Parathyroid adenoma (tissue), 2 donors: ENCODE results near the gene SIPA1L3.

ENCODE experiments used
- H2AFZ ChIP-seq: fragments of 300-600 bp; sonication (generic); one replicate; pipeline ENCODE4 v1.7.0; 2017; ENCODE audit warnings: antibody characterized with exemption, mild to moderate bottlenecking
- H3K27ac ChIP-seq: fragments of 300-600 bp; sonication (generic); one replicate; pipeline ENCODE4 v1.7.0; 2017
- H3K27me3 ChIP-seq: fragments of 300-600 bp; sonication (generic); one replicate; pipeline ENCODE4 v1.7.0; 2017; ENCODE audit warnings: low read length; ENCODE audit not compliant: control insufficient read depth, insufficient read depth
- H3K36me3 ChIP-seq: fragments of 300-600 bp; sonication (generic); one replicate; pipeline ENCODE4 v1.7.0; 2017; ENCODE audit warnings: low read length; ENCODE audit not compliant: control insufficient read depth, insufficient read depth
- H3K4me1 ChIP-seq: fragments of 300-600 bp; sonication (generic); one replicate; pipeline ENCODE4 v1.7.0; 2017; ENCODE audit warnings: control low read depth
- H3K4me2 ChIP-seq: fragments of 300-600 bp; sonication (generic); one replicate; pipeline ENCODE4 v1.7.0; 2017; ENCODE audit warnings: low read length
- H3K4me3 ChIP-seq: fragments of 300-600 bp; sonication (generic); one replicate; pipeline ENCODE4 v1.7.0; 2017; ENCODE audit warnings: low read depth, low read length
- H3K79me2 ChIP-seq: fragments of 300-600 bp; sonication (generic); one replicate; pipeline ENCODE4 v1.7.0; 2017; ENCODE audit warnings: control low read depth
- H3K9ac ChIP-seq: fragments of 300-600 bp; sonication (generic); one replicate; pipeline ENCODE4 v1.7.0; 2017; ENCODE audit warnings: mild to moderate bottlenecking
- H3K9me3 ChIP-seq: fragments of 300-600 bp; sonication (generic); one replicate; pipeline ENCODE4 v1.7.0; 2017; ENCODE audit warnings: low read length; ENCODE audit not compliant: control insufficient read depth
- CTCF ChIP-seq: fragments of 300-600 bp; sonication (generic); IDR thresholded peaks from one replicate; pipeline ENCODE4 v1.7.0; 2017; ENCODE audit warnings: antibody characterized with exemption, mild to moderate bottlenecking
- donor health status: primary hyperparathyroidism.

The SIPA1L3 gene

GRCh38 chr19:38211151-38211591 is 304.2 kb downstream of the SIPA1L3 start:
- Histone ChIP-seq H3K4me2 (no peak overlapping the region), H3K9me3 (no peaks in the 10 kb centered on the region), H3K27me3 (no peaks in the 10 kb centered on the region), H3K27ac (no peak overlapping the region), H3K4me3 (no peak overlapping the region), H3K4me1 (peaks cover 22% of the 10 kb centered on the region), H2AFZ (peak overlapping the region; percentile 28), H3K9ac (no peak overlapping the region), H3K36me3 (no peaks in the 10 kb centered on the region), H3K79me2 (no peaks in the 10 kb centered on the region)
- TF ChIP-seq CTCF = no peak

DNA sequence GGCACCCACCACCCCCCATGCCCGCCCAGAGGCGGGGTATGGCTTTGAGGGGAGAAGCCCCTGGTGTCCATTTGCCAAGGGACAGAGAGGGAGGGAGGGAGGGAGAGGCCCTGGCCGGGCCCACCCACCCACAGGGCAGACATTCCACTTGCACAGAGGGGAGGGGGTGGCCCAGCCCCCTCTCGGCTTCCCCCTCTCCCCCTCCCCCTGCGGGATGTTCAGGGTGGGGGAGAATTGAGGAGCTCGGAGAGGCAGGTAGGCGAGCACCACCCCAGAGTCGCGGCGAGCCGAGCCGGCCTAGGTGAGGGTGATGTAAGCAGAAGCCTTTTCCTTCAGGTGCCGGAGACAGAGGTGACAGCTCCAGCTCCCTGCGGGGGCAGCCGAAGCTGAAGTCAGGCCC is 304.8 kb downstream of the SIPA1L3 start:
- H3K4me3 ChIP-seq = no peak overlapping the region

DNA sequence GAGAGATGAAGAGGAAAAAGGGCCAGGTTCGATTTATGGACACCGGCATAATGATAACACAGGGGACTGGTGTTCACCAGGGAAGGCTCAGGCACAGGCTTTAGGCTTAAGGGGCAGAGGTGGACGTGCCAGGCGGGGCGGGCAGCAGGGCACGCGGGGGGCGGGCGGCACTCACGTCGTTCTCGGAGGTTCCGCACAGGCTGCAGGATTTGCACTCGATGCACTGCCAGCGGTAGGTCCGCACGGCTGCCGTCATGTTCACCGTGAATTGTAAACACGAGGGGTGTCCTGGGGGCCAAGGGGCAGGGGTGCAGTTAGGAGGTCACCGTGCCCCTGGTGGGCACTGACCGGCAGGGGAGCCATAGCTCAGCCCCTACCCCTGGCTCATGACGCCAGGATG is 306.5 kb downstream of the SIPA1L3 start:
- no peaks in the 10 kb centered on the region for H3K36me3 ChIP-seq
- H3K9ac ChIP-seq = no peak overlapping the region
- no peak for TF ChIP-seq CTCF
- no peaks in the 10 kb centered on the region for H3K27me3 ChIP-seq
- H3K79me2 ChIP-seq = no peaks in the 10 kb centered on the region
- H3K4me3 ChIP-seq = no peak overlapping the region
- no peak overlapping the region for H3K4me2 ChIP-seq
- peaks cover 22% of the 10 kb centered on the region for H3K4me1 ChIP-seq
- H3K9me3 ChIP-seq = no peaks in the 10 kb centered on the region
- H2AFZ ChIP-seq = peak overlapping the region; percentile 47
- no peak overlapping the region for H3K27ac ChIP-seq

More for the DNA sequence above, 304.8 kb downstream of the SIPA1L3 start:
- no peak overlapping the region for H2AFZ ChIP-seq
- H3K9me3 ChIP-seq = no peaks in the 10 kb centered on the region
- H3K9ac ChIP-seq = no peak overlapping the region
- no peaks in the 10 kb centered on the region for H3K36me3 ChIP-seq
- no peaks in the 10 kb centered on the region for H3K79me2 ChIP-seq
- no peak for TF ChIP-seq CTCF
- H3K4me1 ChIP-seq = peaks cover 22% of the 10 kb centered on the region
- H3K27ac ChIP-seq = no peak overlapping the region
- no peak overlapping the region for H3K4me2 ChIP-seq
- H3K27me3 ChIP-seq = no peaks in the 10 kb centered on the region

DNA sequence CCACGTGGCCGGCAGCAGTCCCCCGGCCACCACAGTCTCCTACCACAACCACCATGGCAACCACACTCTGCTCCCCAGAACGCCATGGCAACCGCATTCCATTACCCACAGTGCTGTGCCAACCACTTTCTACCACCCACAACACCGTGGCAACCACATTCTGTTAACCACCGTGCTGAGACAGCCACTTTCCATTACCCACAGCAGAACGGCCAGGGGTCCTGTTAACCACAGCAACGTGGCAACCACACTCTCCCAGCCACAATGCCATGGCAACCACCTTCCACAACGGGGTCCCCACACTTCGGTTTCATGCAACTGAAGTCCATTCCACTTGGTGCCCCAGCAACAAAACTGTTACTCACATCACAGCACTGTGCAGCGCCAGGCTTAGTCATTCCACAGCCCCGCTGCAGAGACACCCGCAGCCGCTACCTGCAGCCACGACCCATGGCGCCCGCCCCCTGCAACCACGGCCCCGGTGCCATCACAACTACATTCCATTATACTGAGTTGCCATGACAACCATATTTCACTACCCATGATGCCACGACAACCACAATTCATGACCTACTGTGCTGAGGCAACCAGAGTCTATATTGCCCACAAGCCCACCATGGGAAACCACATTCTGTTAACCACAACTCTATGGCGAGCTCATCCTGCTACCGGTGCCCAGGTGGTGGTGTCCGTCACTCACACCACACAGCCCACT is 307.1 kb downstream of the SIPA1L3 start:
- TF ChIP-seq CTCF = no peak
- H3K9ac ChIP-seq = no peak overlapping the region
- H3K79me2 ChIP-seq = no peaks in the 10 kb centered on the region
- H3K36me3 ChIP-seq = no peaks in the 10 kb centered on the region
- no peaks in the 10 kb centered on the region for H3K27me3 ChIP-seq
- H3K9me3 ChIP-seq = no peaks in the 10 kb centered on the region
- H3K4me1 ChIP-seq = peaks cover 22% of the 10 kb centered on the region
- H2AFZ ChIP-seq = peak overlapping the region; percentile 47
- H3K27ac ChIP-seq = peak overlapping the region; percentile 37
- no peak overlapping the region for H3K4me2 ChIP-seq
- H3K4me3 ChIP-seq = no peak overlapping the region
